HCT116 (cell line): ENCODE data around the gene LIPG. TPM values are rescaled to one million over a fixed set of nuclear protein-coding genes. Genes with fewer than 3 reads are reported as not detected.

Experiments used
- ATAC-seq: fragments of 200-7000 bp; cut with Tn5 transposase; 2 replicates; pipeline ENCODE4 v1.9.1; 2020; ENCODE audit warnings: mild to moderate bottlenecking, moderate library complexity
- BruUV-seq: library from RNA; stranded (reverse); fragments of 400-500 nt; replicated peaks from 2 replicates; lab custom pipeline; 2021; lab: Mats Ljungman, UMichigan
- CTCF ChIA-PET: fragments of 300-600 bp; sonication (Branson Sonifier 250); formaldehyde crosslinking; loops from one replicate; lab custom pipeline; 2021; ENCODE audit warnings: antibody characterized with exemption; lab: Charles Lee
- POLR2A ChIA-PET: fragments of 300-600, 350-600 bp; sonication (Branson Sonifier 250); formaldehyde crosslinking; loops from one replicate; lab custom pipeline; 2021; ENCODE audit warnings: antibody characterized with exemption; lab: Charles Lee
- RAD21 ChIA-PET, 2 experiments: fragments of 300-600 bp; sonication (Branson Sonifier 250); formaldehyde crosslinking; loops; one replicate each; lab custom pipeline; 2023; ENCODE audit warnings: low total read pairs in 2 of 2; ENCODE audit not compliant: uncharacterized antibody in 2 of 2, unreplicated experiment in 2 of 2, low non-redundant PET in 1 of 2; lab: Charles Lee
- DNase-seq: peaks from one replicate; pipeline ENCODE4 v3.0.0-alpha.2; 2010; ENCODE audit warnings: low read depth, low spot score
- H2AFZ ChIP-seq: fragments of 200-600 bp; shearing (Covaris generic), sonication (generic); 2 replicates; pipeline ENCODE4 v1.6.1; 2017; ENCODE audit warnings: low read depth, mixed run types, mixed read lengths, antibody characterized with exemption, low read length; ENCODE audit not compliant: poor library complexity, severe bottlenecking
- H3K27ac ChIP-seq: 2 replicates; pipeline ENCODE4 v1.5.1; 2012; ENCODE audit warnings: low read depth, low read length
- H3K27me3 ChIP-seq: fragments of 200-600 bp; sonication (generic); 2 replicates; pipeline ENCODE4 v1.6.1; 2016; ENCODE audit warnings: mixed run types, low read length, mixed read lengths; ENCODE audit not compliant: insufficient read depth
- H3K36me3 ChIP-seq, 2 experiments: fragments of 200-500 bp in 1 of 2; fragments of 200-600 bp in 1 of 2; sonication (Bioruptor generic) in 1 of 2; sonication (generic) in 1 of 2; 2 replicates each; pipeline versions ENCODE4 v1.5.1 to v1.6.1; 2014 to 2016; ENCODE audit warnings: low read length in 2 of 2, inconsistent platforms in 1 of 2, mixed read lengths in 1 of 2, mixed run types in 1 of 2; ENCODE audit not compliant: insufficient read depth in 2 of 2, control insufficient read depth in 1 of 2
- H3K4me1 ChIP-seq, 2 experiments: fragments of 200-600 bp in 1 of 2; sonication (generic) in 1 of 2; 2 replicates each; pipeline versions ENCODE4 v1.5.1 to v1.6.1; 2012 to 2017; ENCODE audit warnings: low read length in 2 of 2, inconsistent platforms in 1 of 2, mild to moderate bottlenecking in 1 of 2, mixed read lengths in 1 of 2, mixed run types in 1 of 2, moderate library complexity in 1 of 2; ENCODE audit not compliant: insufficient read depth in 2 of 2, control insufficient read depth in 1 of 2
- H3K4me2 ChIP-seq: fragments of 200-600 bp; sonication (generic); 2 replicates; pipeline ENCODE4 v1.6.1; 2017; ENCODE audit warnings: mixed run types, low read length, mixed read lengths
- H3K4me3 ChIP-seq, 2 experiments: fragments of 200-600 bp in 1 of 2; sonication (generic) in 1 of 2; replicated peaks in 1 of 2; 2 replicates each; pipeline ENCODE4 v1.5.1; 2011 to 2016; ENCODE audit warnings: low read length in 2 of 2, control low read depth in 1 of 2, low read depth in 1 of 2, mild to moderate bottlenecking in 1 of 2, mixed read lengths in 1 of 2, mixed run types in 1 of 2
- H3K79me2 ChIP-seq: fragments of 200-600 bp; sonication (generic); 2 replicates; pipeline ENCODE4 v1.6.1; 2017; ENCODE audit warnings: mild to moderate bottlenecking, mixed run types, low read length, moderate library complexity, mixed read lengths; ENCODE audit not compliant: insufficient read depth
- H3K9ac ChIP-seq: fragments of 200-600 bp; sonication (generic); 2 replicates; pipeline ENCODE4 v1.6.1; 2016; ENCODE audit warnings: low read length, mixed read lengths
- H3K9me2 ChIP-seq: fragments of 200-600 bp; sonication (generic), shearing (Covaris generic); 2 replicates; pipeline ENCODE4 v1.6.1; 2017; ENCODE audit warnings: mixed run types, mild to moderate bottlenecking, moderate library complexity; ENCODE audit not compliant: insufficient read depth
- H3K9me3 ChIP-seq, 2 experiments: fragments of 200-500 bp in 1 of 2; fragments of 200-600 bp in 1 of 2; sonication (Bioruptor generic) in 1 of 2; sonication (generic) in 1 of 2; 2 replicates each; pipeline ENCODE4 v1.6.1; 2014 to 2017; ENCODE audit warnings: low read length in 2 of 2, mixed read lengths in 2 of 2, inconsistent platforms in 1 of 2, low read depth in 1 of 2, mild to moderate bottlenecking in 1 of 2, mixed run types in 1 of 2, moderate library complexity in 1 of 2; ENCODE audit not compliant: control insufficient read depth in 1 of 2, insufficient read depth in 1 of 2
- H4K20me1 ChIP-seq: fragments of 200-600 bp; sonication (generic), shearing (Covaris generic); 2 replicates; pipeline ENCODE4 v1.6.1; 2017; ENCODE audit warnings: mixed run types, mild to moderate bottlenecking, moderate library complexity; ENCODE audit not compliant: insufficient read depth
- ATF3 ChIP-seq: IDR thresholded peaks from 2 replicates; pipeline ENCODE4 v1.6.1; 2012
- CEBPB ChIP-seq: IDR thresholded peaks from 2 replicates; pipeline ENCODE4 v1.6.1; 2012; ENCODE audit warnings: low read depth
- CTCF ChIP-seq, 3 experiments: fragments of 200-600 bp in 1 of 3; sonication (generic) in 1 of 3; IDR thresholded peaks in 2 of 3; conservative IDR thresholded peaks in 1 of 3; 2 replicates each; pipeline ENCODE4 v1.5.1; 2012 to 2017; ENCODE audit warnings: low read depth in 2 of 3, low read length in 2 of 3, antibody characterized with exemption in 1 of 3, borderline replicate concordance in 1 of 3, control low read depth in 1 of 3, mild to moderate bottlenecking in 1 of 3, mixed read lengths in 1 of 3, mixed run types in 1 of 3, moderate library complexity in 1 of 3; ENCODE audit not compliant: insufficient read depth in 1 of 3
- ELF1 ChIP-seq: IDR thresholded peaks from 2 replicates; pipeline ENCODE4 v1.6.1; 2012; ENCODE audit warnings: low read depth, borderline replicate concordance
- EZH2 ChIP-seq: fragments of 200-600 bp; sonication (generic); IDR thresholded peaks from 2 replicates; pipeline ENCODE4 v1.6.1; 2017; ENCODE audit warnings: antibody characterized with exemption, mixed run types
- EZH2phosphoT487 ChIP-seq: fragments of 200-600 bp; IDR thresholded peaks from 2 replicates; pipeline ENCODE4 v1.6.1; 2018; ENCODE audit warnings: antibody characterized with exemption, borderline replicate concordance
- JUND ChIP-seq: IDR thresholded peaks from 2 replicates; pipeline ENCODE4 v1.6.1; 2012
- POLR2A ChIP-seq: IDR thresholded peaks from 2 replicates; pipeline ENCODE4 v1.7.0; 2011; ENCODE audit warnings: borderline replicate concordance; ENCODE audit not compliant: insufficient read depth, insufficient read length; ENCODE audit errors: extremely low read depth
- POLR2AphosphoS5 ChIP-seq: IDR thresholded peaks from 2 replicates; pipeline ENCODE4 v1.6.1; 2011; ENCODE audit warnings: mild to moderate bottlenecking, low read depth, low read length, moderate library complexity
- REST ChIP-seq: IDR thresholded peaks from 2 replicates; pipeline ENCODE4 v1.6.1; 2012; ENCODE audit warnings: low read depth
- SRF ChIP-seq: IDR thresholded peaks from 2 replicates; pipeline ENCODE4 v1.6.1; 2012; ENCODE audit warnings: low read depth
- TCF7L2 ChIP-seq: IDR thresholded peaks from 2 replicates; pipeline ENCODE4 v1.7.0; 2011; ENCODE audit warnings: borderline replicate concordance, inconsistent platforms; ENCODE audit not compliant: insufficient read depth, insufficient read length; ENCODE audit errors: extremely low read depth
- ZFX ChIP-seq: fragments of 450-650 bp; IDR thresholded peaks from 2 replicates; pipeline ENCODE4 v1.6.1; 2017
- ZNF274 ChIP-seq: fragments of 200-500 bp; sonication (Bioruptor generic); IDR thresholded peaks from 2 replicates; pipeline ENCODE4 v1.6.1; 2014; ENCODE audit warnings: mild to moderate bottlenecking, low read depth, low read length, inconsistent platforms
- intact Hi-C: fragments of 100-400 bp; cut with micrococcal nuclease; formaldehyde crosslinking; loops from 2 replicates; pipeline ENCODE4 v1.10.0; 2022
- total RNA-seq: library from RNA; stranded (reverse); gene quantifications from one replicate; pipeline ENCODE4 v1.2.1, GENCODE V29; 2021; ENCODE audit not compliant: unreplicated experiment

LIPG gene
- total RNA-seq, 1 experiment from 2014 or later: 2.6 TPM

- ATAC-seq (no peak), DNase-seq (no peak)
- no peak overlapping the region for H3K27ac ChIP-seq
- H3K9me3 ChIP-seq: no peaks in the 10 kb centered on the region
- no peak overlapping the region for H3K4me2 ChIP-seq
- no peak overlapping the region for H3K9ac ChIP-seq
- no peaks in the 10 kb centered on the region for H3K4me1 ChIP-seq
- intact Hi-C loops: no loop called here
- H3K27me3 ChIP-seq: 0 out of 2 replicates have a peak, but pooled peaks cover 2% of the 10 kb centered on the region
- ChIA-PET CTCF (no interaction called here), POLR2A (no interaction called here), RAD21 (no interaction called here)
- no peak overlapping the region for H2AFZ ChIP-seq
- BruUV-seq: no TSS peak
- H3K4me3 ChIP-seq: no peak overlapping the region
- H3K79me2 ChIP-seq: no peaks in the 10 kb centered on the region
- H3K9me2 ChIP-seq: no peaks in the 10 kb centered on the region
- H3K36me3 ChIP-seq: no peaks in the 10 kb centered on the region
- no peak for TF ChIP-seq ELF1
- no peak for TF ChIP-seq POLR2AphosphoS5
- no peak for TF ChIP-seq CTCF (IDR thresholded peaks at IDR 0.05 in 2 of 3, conservative IDR thresholded peaks at IDR 0.05 in 1 of 3; ENCODE audit: borderline replicate concordance in 1 of 3, insufficient read depth in 1 of 3, low read depth in 2 of 3, low read length in 2 of 3)
- no peak for TF ChIP-seq POLR2A
- no peak for TF ChIP-seq REST
- no peak for TF ChIP-seq TCF7L2
- TF ChIP-seq EZH2: no peak
- no peak for TF ChIP-seq ZFX
- TF ChIP-seq CEBPB: no peak
- no peak for TF ChIP-seq JUND
- no peak for TF ChIP-seq EZH2phosphoT487
- no peak for TF ChIP-seq ATF3
- no peak for TF ChIP-seq SRF
- TF ChIP-seq ZNF274: no peak
- no peaks in the 10 kb centered on the region for H4K20me1 ChIP-seq
Measured at GRCh38 chr18:49570836-49571235, 9.0 kb downstream of the LIPG start.
